Thyroid gland (tissue), 4 donors: ENCODE measurements around the gene FMN1.

Source experiments
- POLR2A ChIP-seq, 2 donors: fragments of 450-650 bp; IDR thresholded peaks; one replicate each; pipeline ENCODE4 v1.6.1; 2017; ENCODE audit warnings: antibody characterized with exemption in 2 of 2, mild to moderate bottlenecking in 2 of 2, moderate library complexity in 1 of 2
- TF ChIP-seq, protein P1 (sequence below), 6 experiments: fragments of 200-600 bp in 3 of 6; fragments of 450-650 bp in 3 of 6; sonication (generic) in 3 of 6; IDR thresholded peaks; one replicate each; pipeline ENCODE4 v1.5.1; 2016 to 2019; ENCODE audit warnings: antibody characterized with exemption in 6 of 6, mild to moderate bottlenecking in 2 of 6, inconsistent platforms in 1 of 6, moderate library complexity in 1 of 6

GRCh38 chr15:32830241-32830640 lies 364.3 kb downstream of the FMN1 start:
- TF ChIP-seq, protein P1, sequence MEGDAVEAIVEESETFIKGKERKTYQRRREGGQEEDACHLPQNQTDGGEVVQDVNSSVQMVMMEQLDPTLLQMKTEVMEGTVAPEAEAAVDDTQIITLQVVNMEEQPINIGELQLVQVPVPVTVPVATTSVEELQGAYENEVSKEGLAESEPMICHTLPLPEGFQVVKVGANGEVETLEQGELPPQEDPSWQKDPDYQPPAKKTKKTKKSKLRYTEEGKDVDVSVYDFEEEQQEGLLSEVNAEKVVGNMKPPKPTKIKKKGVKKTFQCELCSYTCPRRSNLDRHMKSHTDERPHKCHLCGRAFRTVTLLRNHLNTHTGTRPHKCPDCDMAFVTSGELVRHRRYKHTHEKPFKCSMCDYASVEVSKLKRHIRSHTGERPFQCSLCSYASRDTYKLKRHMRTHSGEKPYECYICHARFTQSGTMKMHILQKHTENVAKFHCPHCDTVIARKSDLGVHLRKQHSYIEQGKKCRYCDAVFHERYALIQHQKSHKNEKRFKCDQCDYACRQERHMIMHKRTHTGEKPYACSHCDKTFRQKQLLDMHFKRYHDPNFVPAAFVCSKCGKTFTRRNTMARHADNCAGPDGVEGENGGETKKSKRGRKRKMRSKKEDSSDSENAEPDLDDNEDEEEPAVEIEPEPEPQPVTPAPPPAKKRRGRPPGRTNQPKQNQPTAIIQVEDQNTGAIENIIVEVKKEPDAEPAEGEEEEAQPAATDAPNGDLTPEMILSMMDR (IDR thresholded peaks at IDR 0.05), result no peak
- TF ChIP-seq POLR2A (IDR thresholded peaks at IDR 0.05), result no peak
